ENCODE data around the gene EXTL2.

GRCh38 chr1:100861379-100861778 is 33.3 kb downstream of the EXTL2 start:
- TF ChIP-seq CTCF (optimal IDR thresholded peaks at IDR 0.05 in 1 of 3, IDR thresholded peaks at IDR 0.05 in 1 of 3, conservative IDR thresholded peaks at IDR 0.05 in 1 of 3; ENCODE audit: extremely low read depth in 1 of 3, insufficient read depth in 2 of 3, low read length in 3 of 3) (no peak), EZH2 (IDR thresholded peaks at IDR 0.05; ENCODE audit: low read length) (no peak)
